HepG2 (cell line): ENCODE measurements around the gene ACRBP.

Experiments
- CEBPZ ChIP-seq: IDR thresholded peaks from 2 replicates; pipeline ENCODE4 v1.6.1; 2012; ENCODE audit warnings: low read length, improper control_type of control experiment
- EZH2 ChIP-seq: conservative IDR thresholded peaks from 2 replicates; pipeline ENCODE4 v1.6.1; 2012; ENCODE audit warnings: mild to moderate bottlenecking, low read depth, low read length, moderate library complexity
- KMT2A ChIP-seq: sonication (generic); formaldehyde crosslinking; IDR thresholded peaks from 2 replicates; pipeline ENCODE4 v1.4.0; 2020; ENCODE audit warnings: missing genetic modification reagents
- NFE2L1 ChIP-seq: sonication (generic); formaldehyde crosslinking; IDR thresholded peaks from 2 replicates; pipeline ENCODE4 v1.4.0; 2020; ENCODE audit warnings: missing genetic modification reagents, mild to moderate bottlenecking, borderline replicate concordance
- NFE2L2 ChIP-seq: fragments of 150-350 bp; IDR thresholded peaks from 2 replicates; pipeline ENCODE4 v1.6.1; 2014; ENCODE audit warnings: low read length
- POLR2AphosphoS5 ChIP-seq: IDR thresholded peaks from 2 replicates; pipeline ENCODE4 v1.6.1; 2012; ENCODE audit warnings: low read depth, low read length
- RCOR2 ChIP-seq: IDR thresholded peaks from 2 replicates; pipeline ENCODE4 v1.6.1; 2016; ENCODE audit warnings: missing biosample characterization, missing genetic modification reagents
- U2AF2 ChIP-seq: fragments of 200-400 bp; formaldehyde crosslinking; IDR thresholded peaks from 2 replicates; pipeline ENCODE4 v1.6.1; 2017; ENCODE audit warnings: low read depth, mild to moderate bottlenecking, low read length
- ZNF121 ChIP-seq: sonication (generic); formaldehyde crosslinking; IDR thresholded peaks from 2 replicates; pipeline ENCODE4 v1.5.0; 2020; ENCODE audit warnings: mild to moderate bottlenecking, missing genetic modification reagents
- ZNF143 ChIP-seq: sonication (generic); formaldehyde crosslinking; IDR thresholded peaks from 2 replicates; pipeline ENCODE4 v1.4.0; 2020; ENCODE audit warnings: missing genetic modification reagents
- TF ChIP-seq, protein P1 (sequence below): sonication (generic); formaldehyde crosslinking; IDR thresholded peaks from 2 replicates; pipeline ENCODE4 v1.5.0; 2020; ENCODE audit warnings: mild to moderate bottlenecking, missing genetic modification reagents, moderate library complexity
- TF ChIP-seq, protein P2 (sequence below): sonication (generic); formaldehyde crosslinking; IDR thresholded peaks from 2 replicates; pipeline ENCODE4 v1.4.0; 2020; ENCODE audit warnings: mild to moderate bottlenecking, missing genetic modification reagents, borderline replicate concordance
- TF ChIP-seq, protein P3 (sequence below), 2 experiments: sonication (generic) in 1 of 2; formaldehyde crosslinking in 1 of 2; IDR thresholded peaks; 2 replicates each; pipeline versions ENCODE4 v1.4.0 to v1.6.1; 2016 to 2020; ENCODE audit warnings: borderline replicate concordance in 1 of 2, low read depth in 1 of 2, mild to moderate bottlenecking in 1 of 2, missing genetic modification reagents in 1 of 2

DNA sequence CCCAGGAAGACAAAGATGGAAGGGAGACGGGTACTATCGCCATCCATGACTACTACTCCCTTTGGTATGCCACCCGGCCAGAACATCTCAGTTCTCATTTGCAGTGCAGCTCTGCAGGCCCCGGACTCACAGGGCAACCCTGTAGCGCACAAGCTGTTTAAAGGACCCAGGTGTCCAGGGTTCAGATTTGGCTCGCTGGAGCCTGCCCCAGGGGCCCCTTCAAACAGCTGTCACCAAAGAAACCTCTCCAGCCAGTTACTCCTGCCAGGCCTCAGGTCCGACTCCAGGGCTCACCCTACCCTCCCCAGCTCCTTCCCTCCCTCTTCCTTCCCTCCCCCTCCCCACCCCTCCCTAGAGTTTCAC, 34.6 kb downstream of the ACRBP start:
- TF ChIP-seq NFE2L2 = no peak
- TF ChIP-seq ZNF121 (CRISPR knock-in tag) = no peak
- TF ChIP-seq POLR2AphosphoS5 = no peak
- no peak for TF ChIP-seq ZNF143 (CRISPR knock-in tag)
- no peak for TF ChIP-seq CEBPZ
- TF ChIP-seq EZH2 = no peak
- TF ChIP-seq, protein P1, sequence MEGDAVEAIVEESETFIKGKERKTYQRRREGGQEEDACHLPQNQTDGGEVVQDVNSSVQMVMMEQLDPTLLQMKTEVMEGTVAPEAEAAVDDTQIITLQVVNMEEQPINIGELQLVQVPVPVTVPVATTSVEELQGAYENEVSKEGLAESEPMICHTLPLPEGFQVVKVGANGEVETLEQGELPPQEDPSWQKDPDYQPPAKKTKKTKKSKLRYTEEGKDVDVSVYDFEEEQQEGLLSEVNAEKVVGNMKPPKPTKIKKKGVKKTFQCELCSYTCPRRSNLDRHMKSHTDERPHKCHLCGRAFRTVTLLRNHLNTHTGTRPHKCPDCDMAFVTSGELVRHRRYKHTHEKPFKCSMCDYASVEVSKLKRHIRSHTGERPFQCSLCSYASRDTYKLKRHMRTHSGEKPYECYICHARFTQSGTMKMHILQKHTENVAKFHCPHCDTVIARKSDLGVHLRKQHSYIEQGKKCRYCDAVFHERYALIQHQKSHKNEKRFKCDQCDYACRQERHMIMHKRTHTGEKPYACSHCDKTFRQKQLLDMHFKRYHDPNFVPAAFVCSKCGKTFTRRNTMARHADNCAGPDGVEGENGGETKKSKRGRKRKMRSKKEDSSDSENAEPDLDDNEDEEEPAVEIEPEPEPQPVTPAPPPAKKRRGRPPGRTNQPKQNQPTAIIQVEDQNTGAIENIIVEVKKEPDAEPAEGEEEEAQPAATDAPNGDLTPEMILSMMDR (CRISPR knock-in tag) = no peak
- no peak for TF ChIP-seq KMT2A (CRISPR knock-in tag)
- TF ChIP-seq RCOR2 (CRISPR knock-in tag) = no peak
- no peak for TF ChIP-seq U2AF2
- TF ChIP-seq NFE2L1 (CRISPR knock-in tag) = no peak
- TF ChIP-seq, protein P2, sequence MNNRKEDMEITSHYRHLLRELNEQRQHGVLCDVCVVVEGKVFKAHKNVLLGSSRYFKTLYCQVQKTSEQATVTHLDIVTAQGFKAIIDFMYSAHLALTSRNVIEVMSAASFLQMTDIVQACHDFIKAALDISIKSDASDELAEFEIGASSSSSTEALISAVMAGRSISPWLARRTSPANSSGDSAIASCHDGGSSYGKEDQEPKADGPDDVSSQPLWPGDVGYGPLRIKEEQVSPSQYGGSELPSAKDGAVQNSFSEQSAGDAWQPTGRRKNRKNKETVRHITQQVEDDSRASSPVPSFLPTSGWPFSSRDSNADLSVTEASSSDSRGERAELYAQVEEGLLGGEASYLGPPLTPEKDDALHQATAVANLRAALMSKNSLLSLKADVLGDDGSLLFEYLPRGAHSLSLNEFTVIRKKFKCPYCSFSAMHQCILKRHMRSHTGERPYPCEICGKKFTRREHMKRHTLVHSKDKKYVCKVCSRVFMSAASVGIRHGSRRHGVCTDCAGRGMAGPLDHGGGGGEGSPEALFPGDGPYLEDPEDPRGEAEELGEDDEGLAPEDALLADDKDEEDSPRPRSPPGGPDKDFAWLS (CRISPR knock-in tag) = no peak
- TF ChIP-seq, protein P3, sequence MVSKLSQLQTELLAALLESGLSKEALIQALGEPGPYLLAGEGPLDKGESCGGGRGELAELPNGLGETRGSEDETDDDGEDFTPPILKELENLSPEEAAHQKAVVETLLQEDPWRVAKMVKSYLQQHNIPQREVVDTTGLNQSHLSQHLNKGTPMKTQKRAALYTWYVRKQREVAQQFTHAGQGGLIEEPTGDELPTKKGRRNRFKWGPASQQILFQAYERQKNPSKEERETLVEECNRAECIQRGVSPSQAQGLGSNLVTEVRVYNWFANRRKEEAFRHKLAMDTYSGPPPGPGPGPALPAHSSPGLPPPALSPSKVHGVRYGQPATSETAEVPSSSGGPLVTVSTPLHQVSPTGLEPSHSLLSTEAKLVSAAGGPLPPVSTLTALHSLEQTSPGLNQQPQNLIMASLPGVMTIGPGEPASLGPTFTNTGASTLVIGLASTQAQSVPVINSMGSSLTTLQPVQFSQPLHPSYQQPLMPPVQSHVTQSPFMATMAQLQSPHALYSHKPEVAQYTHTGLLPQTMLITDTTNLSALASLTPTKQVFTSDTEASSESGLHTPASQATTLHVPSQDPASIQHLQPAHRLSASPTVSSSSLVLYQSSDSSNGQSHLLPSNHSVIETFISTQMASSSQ (IDR thresholded peaks at IDR 0.05; ENCODE audit: low read depth) = no peak
- TF ChIP-seq, protein P3 (CRISPR knock-in tag; IDR thresholded peaks at IDR 0.05; ENCODE audit: borderline replicate concordance) = no peak
